Caco-2 (cell line): Measurements from ENCODE around the gene TTC17. TPM values are rescaled to one million over a fixed set of nuclear protein-coding genes. Genes with fewer than 3 reads are reported as not detected.
A peak's percentile ranks its signal among the peaks of the same experiment; 100 is the strongest.

Experiments
- BruUV-seq: library from RNA; stranded (reverse); fragments of 400-500 nt; replicated peaks from 2 replicates; lab custom pipeline; 2021; lab: Mats Ljungman, UMichigan
- CTCF ChIA-PET: fragments of 300-600 bp; sonication (Branson Sonifier 250); formaldehyde crosslinking; loops from one replicate; lab custom pipeline; 2022; ENCODE audit warnings: antibody characterized with exemption; lab: Charles Lee
- POLR2A ChIA-PET: fragments of 300-600 bp; sonication (Branson Sonifier 250); formaldehyde crosslinking; loops from one replicate; lab custom pipeline; 2022; ENCODE audit warnings: antibody characterized with exemption; lab: Charles Lee
- DNase-seq, 2 experiments: peaks; one replicate each; pipeline versions ENCODE4 v3.0.0 to v3.0.0-alpha.2; 2020 to 2022
- H3K27me3 ChIP-seq: replicated peaks from 2 replicates; pipeline ENCODE4 v1.6.0; 2011; ENCODE audit warnings: low read length; ENCODE audit not compliant: control insufficient read depth, insufficient read depth
- H3K36me3 ChIP-seq: 2 replicates; pipeline ENCODE4 v1.5.1; 2011; ENCODE audit warnings: low read length; ENCODE audit not compliant: control insufficient read depth, insufficient read depth
- H3K4me1 ChIP-seq: fragments of 250-450 bp; sonication (Bioruptor Pico); 2 replicates; pipeline ENCODE4 v1.5.1; 2020; ENCODE audit warnings: mild to moderate bottlenecking
- H3K4me3 ChIP-seq: 2 replicates; pipeline ENCODE4 v1.5.1; 2011; ENCODE audit warnings: low read depth, mild to moderate bottlenecking, control low read depth, low read length
- H3K9me3 ChIP-seq: fragments of 250-450 bp; sonication (Bioruptor Pico); 2 replicates; pipeline ENCODE4 v1.5.1; 2020; ENCODE audit warnings: mild to moderate bottlenecking, moderate library complexity
- H3K27ac Mint-ChIP-seq: one replicate; pipeline ENCODE4 v1.8.0; 2022; ENCODE audit warnings: mixed read lengths; ENCODE audit not compliant: unreplicated experiment
- H3K27me3 Mint-ChIP-seq: one replicate; pipeline ENCODE4 v1.8.0; 2022; ENCODE audit warnings: mixed read lengths; ENCODE audit not compliant: insufficient read depth, unreplicated experiment
- H3K36me3 Mint-ChIP-seq: one replicate; pipeline ENCODE4 v1.8.0; 2022; ENCODE audit warnings: mild to moderate bottlenecking, mixed read lengths; ENCODE audit not compliant: insufficient read depth, unreplicated experiment
- H3K4me1 Mint-ChIP-seq: one replicate; pipeline ENCODE4 v1.8.0; 2022; ENCODE audit warnings: low read depth, mixed read lengths; ENCODE audit not compliant: unreplicated experiment
- H3K4me3 Mint-ChIP-seq: one replicate; pipeline ENCODE4 v1.8.0; 2022; ENCODE audit warnings: mild to moderate bottlenecking, moderate library complexity, mixed read lengths; ENCODE audit not compliant: unreplicated experiment
- H3K9me3 Mint-ChIP-seq: one replicate; pipeline ENCODE4 v1.8.0; 2022; ENCODE audit warnings: mixed read lengths; ENCODE audit not compliant: unreplicated experiment
- intact Hi-C: fragments of 100-400 bp; cut with micrococcal nuclease; formaldehyde crosslinking; loops from one replicate; pipeline ENCODE4 v1.10.0; 2022; ENCODE audit not compliant: unreplicated experiment
- total RNA-seq: library from RNA; stranded (reverse); gene quantifications from 2 replicates; pipeline ENCODE4 v1.2.3, GENCODE V29; 2022
- TF ChIP-seq, protein P1 (sequence below), 2 experiments: fragments of 200-600 bp in 1 of 2; IDR thresholded peaks; 1 replicate in 1 of 2; 2 replicates in 1 of 2; pipeline versions ENCODE4 v1.5.1 to v1.8.0; 2011 to 2022; ENCODE audit warnings: antibody characterized with exemption in 1 of 2, control low read depth in 1 of 2, inconsistent platforms in 1 of 2, low read depth in 1 of 2, low read length in 1 of 2, mild to moderate bottlenecking in 1 of 2, moderate library complexity in 1 of 2; ENCODE audit not compliant: insufficient read depth in 1 of 2, severe bottlenecking in 1 of 2, unreplicated experiment in 1 of 2

The TTC17 gene
- total RNA-seq, 1 experiment from 2014 or later: 73.1 TPM

DNA sequence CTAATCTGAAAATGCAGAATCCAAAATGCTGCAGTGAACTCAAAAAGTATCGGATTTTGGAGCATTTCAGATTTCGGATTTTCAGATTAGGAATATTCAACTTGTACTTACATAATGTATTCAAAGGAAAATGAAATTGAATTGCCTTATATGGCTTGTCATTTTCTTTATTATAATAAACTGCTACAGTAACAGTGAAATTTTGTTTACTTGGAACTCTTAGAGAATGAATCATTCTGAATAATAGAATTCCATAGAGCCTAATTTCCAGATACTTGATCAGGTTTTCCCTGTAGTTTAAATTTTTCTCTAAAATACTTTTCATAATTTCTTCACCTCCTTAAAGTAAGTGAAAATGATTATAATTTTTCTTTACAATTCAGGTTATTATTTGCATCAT, 17.3 kb downstream of the TTC17 start:
- Mint-ChIP-seq H3K27ac (peak overlapping the region; percentile 22), H3K4me1 (no peaks in the 10 kb centered on the region), H3K9me3 (no peaks in the 10 kb centered on the region), H3K4me3 (no peak overlapping the region), H3K27me3 (no peaks in the 10 kb centered on the region), H3K36me3 (peaks cover 15% of the 10 kb centered on the region)
- no peaks in the 10 kb centered on the region for H3K36me3 ChIP-seq
- ChIA-PET POLR2A (no interaction called here), CTCF (no interaction called here)
- no peak for DNase-seq
- intact Hi-C loops: loop anchor here (2.0 kb wide), 1 partner anchor 17 kb away; the partner anchor contains the start of gene TTC17
- no peak overlapping the region for H3K4me3 ChIP-seq
- H3K27me3 ChIP-seq: no peaks in the 10 kb centered on the region
- no TSS peak for BruUV-seq
- TF ChIP-seq, protein P1, sequence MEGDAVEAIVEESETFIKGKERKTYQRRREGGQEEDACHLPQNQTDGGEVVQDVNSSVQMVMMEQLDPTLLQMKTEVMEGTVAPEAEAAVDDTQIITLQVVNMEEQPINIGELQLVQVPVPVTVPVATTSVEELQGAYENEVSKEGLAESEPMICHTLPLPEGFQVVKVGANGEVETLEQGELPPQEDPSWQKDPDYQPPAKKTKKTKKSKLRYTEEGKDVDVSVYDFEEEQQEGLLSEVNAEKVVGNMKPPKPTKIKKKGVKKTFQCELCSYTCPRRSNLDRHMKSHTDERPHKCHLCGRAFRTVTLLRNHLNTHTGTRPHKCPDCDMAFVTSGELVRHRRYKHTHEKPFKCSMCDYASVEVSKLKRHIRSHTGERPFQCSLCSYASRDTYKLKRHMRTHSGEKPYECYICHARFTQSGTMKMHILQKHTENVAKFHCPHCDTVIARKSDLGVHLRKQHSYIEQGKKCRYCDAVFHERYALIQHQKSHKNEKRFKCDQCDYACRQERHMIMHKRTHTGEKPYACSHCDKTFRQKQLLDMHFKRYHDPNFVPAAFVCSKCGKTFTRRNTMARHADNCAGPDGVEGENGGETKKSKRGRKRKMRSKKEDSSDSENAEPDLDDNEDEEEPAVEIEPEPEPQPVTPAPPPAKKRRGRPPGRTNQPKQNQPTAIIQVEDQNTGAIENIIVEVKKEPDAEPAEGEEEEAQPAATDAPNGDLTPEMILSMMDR (IDR thresholded peaks at IDR 0.05; ENCODE audit: insufficient read depth in 1 of 2, low read depth in 1 of 2, low read length in 1 of 2, severe bottlenecking in 1 of 2, unreplicated experiment in 1 of 2): no peak
- H3K9me3 ChIP-seq: no peaks in the 10 kb centered on the region
- H3K4me1 ChIP-seq: peaks cover 5% of the 10 kb centered on the region; the same call in 1 of the 2 replicates

DNA sequence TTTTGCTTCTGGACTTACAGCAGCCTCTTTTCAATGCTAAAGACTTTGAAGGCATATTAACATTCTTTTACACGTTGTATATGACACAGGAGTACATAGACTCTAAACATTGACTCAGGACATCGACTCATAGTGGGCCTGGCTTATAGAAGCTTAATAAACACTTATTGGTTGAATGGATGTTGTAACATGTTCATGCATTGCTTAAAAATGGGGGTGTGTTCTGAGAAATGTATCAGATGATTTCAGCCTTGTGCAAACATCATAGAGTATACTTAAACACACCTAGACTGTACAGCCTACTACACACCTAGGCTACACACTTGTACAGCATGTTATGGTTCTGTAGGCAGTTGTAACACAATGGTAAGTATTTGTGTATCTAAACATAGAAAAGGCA, 17.9 kb downstream of the TTC17 start:
- POLR2A ChIA-PET: no interaction called here
- H3K27me3 ChIP-seq: no peaks in the 10 kb centered on the region
- no peaks in the 10 kb centered on the region for H3K36me3 ChIP-seq
- TF ChIP-seq, protein P1 (IDR thresholded peaks at IDR 0.05; ENCODE audit: insufficient read depth in 1 of 2, low read depth in 1 of 2, low read length in 1 of 2, severe bottlenecking in 1 of 2, unreplicated experiment in 1 of 2): no peak
- H3K4me1 Mint-ChIP-seq: no peaks in the 10 kb centered on the region
- no peaks in the 10 kb centered on the region for H3K27me3 Mint-ChIP-seq
- H3K4me1 ChIP-seq: peaks cover 5% of the 10 kb centered on the region; the same call in 1 of the 2 replicates
- peak in 1 of 2 experiments; percentile 6 for DNase-seq
- H3K9me3 ChIP-seq: no peaks in the 10 kb centered on the region
- no peak overlapping the region for H3K4me3 ChIP-seq
- H3K4me3 Mint-ChIP-seq: no peak overlapping the region
- BruUV-seq: no TSS peak
- no peaks in the 10 kb centered on the region for H3K9me3 Mint-ChIP-seq
- H3K36me3 Mint-ChIP-seq: peaks cover 17% of the 10 kb centered on the region
- peak overlapping the region; percentile 22 for H3K27ac Mint-ChIP-seq
- CTCF ChIA-PET: no interaction called here
- intact Hi-C loops: loop anchor here (2.0 kb wide), 1 partner anchor 18 kb away; the partner anchor contains the start of gene TTC17

GRCh38 chr11:43377389-43377788, 18.7 kb downstream of the TTC17 start:
- H3K4me3 Mint-ChIP-seq: no peak overlapping the region
- no peak overlapping the region for H3K27ac Mint-ChIP-seq
- peaks cover 21% of the 10 kb centered on the region for H3K36me3 Mint-ChIP-seq
- Histone ChIP-seq H3K36me3 (no peaks in the 10 kb centered on the region), H3K9me3 (no peaks in the 10 kb centered on the region), H3K4me1 (peaks cover 5% of the 10 kb centered on the region; the same call in 1 of the 2 replicates), H3K4me3 (no peak overlapping the region), H3K27me3 (no peaks in the 10 kb centered on the region)
- no peak for DNase-seq
- H3K9me3 Mint-ChIP-seq: no peaks in the 10 kb centered on the region
- no peaks in the 10 kb centered on the region for H3K4me1 Mint-ChIP-seq
- intact Hi-C loops: loop anchor here (2.0 kb wide), 1 partner anchor 19 kb away; the partner anchor contains the start of gene TTC17
- TF ChIP-seq, protein P1 (IDR thresholded peaks at IDR 0.05; ENCODE audit: insufficient read depth in 1 of 2, low read depth in 1 of 2, low read length in 1 of 2, severe bottlenecking in 1 of 2, unreplicated experiment in 1 of 2): no peak
- ChIA-PET CTCF (interaction anchor here (1.2 kb wide), 1 partner anchor 19 kb away, joined by 4 read pairs; the partner anchor contains the start of gene TTC17), POLR2A (no interaction called here)
- BruUV-seq: no TSS peak
- H3K27me3 Mint-ChIP-seq: no peaks in the 10 kb centered on the region
